Measurements from ENCODE around the gene VMP1.
"Not testable (repeated sequence)": the region's sequence is repeated elsewhere in the genome, so short reads cannot be mapped to it uniquely, and the experiment has no call there.

VMP1 gene

GRCh38 chr17:59815965-59816364, 108.5 kb downstream of the VMP1 start:
- no peak for DNase-seq

- DNase-seq: no peak
Measured at GRCh38 chr17:59825533-59826322, 118.3 kb downstream of the VMP1 start.

- DNase-seq: no peak
Measured at GRCh38 chr17:59826706-59827453, 119.4 kb downstream of the VMP1 start.

DNA sequence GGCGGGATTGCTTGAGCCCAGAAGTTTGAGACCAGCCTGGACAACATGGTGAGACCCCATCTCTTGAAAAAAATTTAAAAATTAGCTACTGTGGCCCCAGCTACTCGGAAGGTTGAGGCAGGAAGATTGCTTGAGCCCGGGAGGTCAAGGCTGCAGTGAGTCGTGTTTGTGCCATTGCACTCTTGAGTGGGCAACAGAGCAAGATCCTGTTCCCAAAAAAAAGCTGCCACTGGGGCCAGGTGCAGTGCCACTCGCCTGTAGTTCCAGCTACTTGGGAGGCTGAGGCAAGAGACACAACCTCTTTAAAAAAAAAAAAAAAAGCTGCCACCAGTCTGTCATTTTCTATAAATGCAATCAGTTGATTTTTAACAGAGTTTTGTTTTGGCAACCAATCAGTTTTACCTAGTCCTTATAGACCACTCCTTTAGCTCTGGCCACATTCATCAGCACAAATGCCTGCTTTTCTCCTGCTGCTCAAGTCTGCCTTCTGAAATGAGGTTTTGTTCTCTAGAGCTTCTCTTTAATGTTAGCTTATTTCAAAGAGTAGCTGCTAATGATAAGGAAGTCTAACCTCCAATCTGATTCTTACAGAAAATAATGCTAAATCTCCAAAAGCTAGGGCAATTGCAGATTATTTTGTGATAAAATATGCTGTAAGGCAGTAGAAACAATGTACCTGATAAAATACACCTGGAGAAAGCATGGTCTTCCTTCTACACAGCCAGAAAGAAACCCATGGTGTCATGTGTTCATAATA, 120.4 kb downstream of the VMP1 start:
- DNase-seq: no peak

- DNase-seq: no peak
Measured at GRCh38 chr17:59828478-59828760, 121.0 kb downstream of the VMP1 start.

GRCh38 chr17:59828819-59829216, 121.4 kb downstream of the VMP1 start:
- DNase-seq: not testable (repeated sequence)

DNA sequence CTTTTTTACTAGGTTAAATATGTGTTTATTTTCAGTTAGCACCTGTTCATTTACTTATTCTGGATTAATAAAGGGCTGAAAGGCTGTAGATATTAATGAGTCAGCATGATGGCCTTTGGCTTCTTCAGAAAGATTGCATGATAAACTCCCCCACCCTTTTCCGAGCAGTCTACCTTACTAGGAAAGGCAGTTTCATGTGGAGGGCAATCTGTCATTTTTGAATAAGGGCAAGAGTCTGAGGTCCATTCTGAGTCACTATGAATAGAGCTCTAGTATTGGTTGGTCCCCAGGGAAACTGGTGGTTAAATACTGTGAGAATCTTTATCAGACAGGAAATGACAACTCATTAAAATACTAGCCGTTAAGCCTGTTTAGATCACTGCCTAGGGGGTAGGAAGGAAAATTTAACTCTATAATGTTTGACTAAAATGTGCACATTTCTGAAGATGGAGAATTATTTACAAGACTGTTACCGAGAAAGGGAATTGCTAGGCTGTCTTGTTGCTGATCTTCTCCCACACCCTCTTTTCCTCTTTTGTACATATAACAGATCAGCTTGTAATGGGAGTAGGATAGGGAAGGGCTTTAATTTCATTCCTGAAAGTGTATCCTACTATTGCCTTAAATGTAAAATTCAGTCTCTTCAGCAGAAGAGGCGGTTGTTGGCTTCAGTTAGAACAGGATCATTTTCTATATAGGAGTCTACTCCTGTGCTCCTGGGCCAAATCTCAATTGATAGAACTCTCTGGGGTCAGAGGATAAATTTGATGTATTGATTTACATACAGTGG, 122.0 kb downstream of the VMP1 start:
- DNase-seq: no peak

DNA sequence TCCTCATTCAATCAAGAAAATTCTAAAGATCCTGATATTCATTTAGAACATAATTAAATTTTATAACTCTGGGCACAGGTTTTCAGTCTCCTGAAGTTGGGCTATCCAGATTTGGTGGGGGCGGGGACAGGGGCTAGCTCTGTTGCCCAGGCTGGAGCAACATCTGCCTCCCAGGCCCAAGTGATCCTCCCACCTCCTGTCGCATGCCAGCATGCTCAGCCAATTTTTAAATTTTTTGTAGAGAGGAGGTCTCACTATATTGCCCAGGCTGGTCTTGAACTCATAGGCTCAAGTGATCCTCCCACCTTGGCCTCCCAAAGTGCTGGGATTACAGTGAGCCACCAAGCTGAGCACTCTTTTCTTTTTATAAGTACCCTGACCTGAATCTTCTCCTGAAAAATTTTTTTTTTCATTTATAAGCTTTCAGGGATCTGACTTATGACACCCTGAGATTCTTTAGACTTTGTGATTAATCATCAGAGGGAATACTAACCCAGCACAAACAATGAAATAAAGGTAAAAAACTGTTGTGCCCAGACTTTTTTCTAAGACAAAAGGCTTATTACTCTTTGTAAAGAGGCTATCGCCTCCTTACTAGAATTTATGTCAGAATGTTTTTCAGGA, 122.7 kb downstream of the VMP1 start:
- DNase-seq: no peak

GRCh38 chr17:59830846-59831486, 123.5 kb downstream of the VMP1 start:
- DNase-seq: no peak

GRCh38 chr17:59832883-59833379, 125.5 kb downstream of the VMP1 start:
- no peak for DNase-seq

- DNase-seq: peak; percentile 50
Measured at GRCh38 chr17:59837308-59838051, 130.0 kb downstream of the VMP1 start.

DNA sequence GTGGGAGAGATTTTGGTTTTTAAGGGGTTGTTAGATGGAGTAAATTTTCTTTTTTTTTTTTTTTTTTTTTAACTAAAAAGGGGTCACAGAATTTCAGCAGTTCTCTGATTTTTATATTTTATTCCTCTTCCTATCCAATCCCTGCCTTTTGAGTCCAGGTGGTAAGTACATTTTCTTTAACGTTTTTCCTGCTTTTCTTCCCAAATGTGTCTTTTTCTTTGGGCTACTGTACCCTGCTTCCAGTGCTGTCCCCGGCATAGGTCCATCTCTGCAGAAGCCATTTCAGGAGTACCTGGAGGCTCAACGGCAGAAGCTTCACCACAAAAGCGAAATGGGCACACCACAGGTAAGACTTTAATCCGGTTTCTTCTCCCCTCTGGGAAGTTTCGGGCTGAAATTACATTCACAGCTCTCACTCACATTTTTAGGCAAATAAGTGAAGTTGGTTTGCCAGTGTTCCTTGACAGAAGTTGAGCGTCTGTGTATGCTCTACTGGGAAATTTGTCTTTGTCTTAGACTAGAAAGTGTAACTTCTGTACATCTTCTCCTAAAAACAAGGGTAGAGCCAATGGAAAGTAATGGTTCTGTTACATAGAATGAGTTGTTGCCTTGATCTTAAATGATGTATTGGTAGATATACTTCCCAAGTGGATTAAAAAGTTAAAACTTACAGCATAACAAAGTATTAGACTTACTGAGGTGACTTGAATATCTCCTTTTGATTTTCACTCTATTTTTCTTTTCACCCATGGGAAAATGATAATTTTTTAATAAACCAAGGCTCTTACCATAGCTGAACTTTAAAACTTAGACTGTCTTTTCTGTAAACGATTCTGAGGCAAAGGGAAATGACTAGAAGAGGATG, 130.8 kb downstream of the VMP1 start:
- no peak for DNase-seq

GRCh38 chr17:59839651-59840328, 132.3 kb downstream of the VMP1 start:
- no peak for DNase-seq

DNA sequence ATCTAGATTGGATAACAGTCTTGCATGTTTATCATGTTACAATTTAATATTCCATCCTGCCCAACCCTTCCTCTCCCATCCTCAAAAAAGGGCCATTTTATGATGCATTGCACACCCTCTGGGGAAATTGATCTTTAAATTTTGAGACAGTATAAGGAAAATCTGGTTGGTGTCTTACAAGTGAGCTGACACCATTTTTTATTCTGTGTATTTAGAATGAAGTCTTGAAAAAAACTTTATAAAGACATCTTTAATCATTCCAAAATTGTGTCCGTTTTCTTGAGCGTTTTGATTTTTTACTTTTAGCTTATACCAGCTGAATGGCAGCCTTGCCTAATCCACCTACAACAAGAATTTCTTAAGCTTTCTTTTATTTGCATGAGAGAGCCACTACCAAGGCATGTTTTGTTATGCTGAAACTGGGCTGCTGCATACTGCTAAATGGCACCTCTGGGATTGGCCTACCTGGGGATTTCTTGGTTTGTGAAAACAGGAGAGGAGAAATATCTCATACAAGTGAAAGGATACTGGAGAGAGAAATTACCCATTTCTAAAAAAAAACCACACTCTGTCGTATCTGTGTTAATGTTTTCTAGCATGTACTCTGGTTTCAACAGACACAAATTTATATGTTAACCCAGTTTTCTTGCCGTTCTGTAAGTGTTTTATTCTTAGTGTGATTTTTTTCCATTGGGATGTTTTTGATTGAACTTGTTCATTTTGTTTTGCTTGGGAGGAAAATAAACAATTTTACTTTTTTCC, 133.1 kb downstream of the VMP1 start:
- DNase-seq: no peak

- DNase-seq: not testable (repeated sequence)
Measured at GRCh38 chr17:59841091-59841881, 133.8 kb downstream of the VMP1 start.

DNA sequence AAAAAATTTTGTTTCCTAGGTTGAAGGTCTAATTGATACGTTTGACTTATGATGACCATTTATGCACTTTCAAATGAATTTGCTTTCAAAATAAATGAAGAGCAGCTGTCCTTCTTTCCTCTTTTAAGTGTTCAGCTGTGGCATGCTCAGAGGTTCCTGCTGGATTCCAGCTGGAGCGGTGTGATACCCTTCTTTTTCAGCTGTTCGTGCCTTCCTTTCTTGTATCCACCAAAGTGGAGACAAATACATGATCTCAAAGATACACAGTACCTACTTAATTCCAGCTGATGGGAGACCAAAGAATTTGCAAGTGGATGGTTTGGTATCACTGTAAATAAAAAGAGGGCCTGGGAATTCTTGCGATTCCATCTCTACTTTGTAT, 134.4 kb downstream of the VMP1 start:
- DNase-seq: not testable (repeated sequence)

GRCh38 chr17:59842901-59843652, 135.6 kb downstream of the VMP1 start:
- DNase-seq: peak; percentile 51
